ENCODE measurements around the gene PCP2.

The PCP2 gene

DNA sequence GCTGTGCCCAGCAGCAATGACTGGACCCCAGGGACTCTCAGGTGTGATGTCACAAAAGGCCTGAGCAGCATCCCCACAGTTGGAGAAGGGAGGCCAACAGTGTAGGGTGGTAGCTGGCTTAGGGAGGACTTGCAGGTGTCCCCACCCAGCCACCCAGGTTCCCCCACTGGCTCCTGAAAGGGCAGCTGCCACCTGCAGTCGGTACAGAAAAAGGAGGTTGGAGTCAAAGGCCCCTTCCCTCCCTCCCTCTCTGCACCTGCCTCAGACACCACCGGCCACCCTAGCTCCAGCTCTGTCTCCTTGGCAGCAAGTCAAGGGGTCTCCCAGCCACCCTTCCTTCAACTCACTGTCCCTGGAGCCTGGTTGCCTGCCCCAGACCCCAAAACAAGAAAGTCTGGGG, at the start of gene PCP2:
TSS of gene PCP2 (minus strand) at position 22 of the 400 bp plus-strand sequence. CDS start 262 bp downstream, outside the sequence.
- TF ChIP-seq, protein P1, sequence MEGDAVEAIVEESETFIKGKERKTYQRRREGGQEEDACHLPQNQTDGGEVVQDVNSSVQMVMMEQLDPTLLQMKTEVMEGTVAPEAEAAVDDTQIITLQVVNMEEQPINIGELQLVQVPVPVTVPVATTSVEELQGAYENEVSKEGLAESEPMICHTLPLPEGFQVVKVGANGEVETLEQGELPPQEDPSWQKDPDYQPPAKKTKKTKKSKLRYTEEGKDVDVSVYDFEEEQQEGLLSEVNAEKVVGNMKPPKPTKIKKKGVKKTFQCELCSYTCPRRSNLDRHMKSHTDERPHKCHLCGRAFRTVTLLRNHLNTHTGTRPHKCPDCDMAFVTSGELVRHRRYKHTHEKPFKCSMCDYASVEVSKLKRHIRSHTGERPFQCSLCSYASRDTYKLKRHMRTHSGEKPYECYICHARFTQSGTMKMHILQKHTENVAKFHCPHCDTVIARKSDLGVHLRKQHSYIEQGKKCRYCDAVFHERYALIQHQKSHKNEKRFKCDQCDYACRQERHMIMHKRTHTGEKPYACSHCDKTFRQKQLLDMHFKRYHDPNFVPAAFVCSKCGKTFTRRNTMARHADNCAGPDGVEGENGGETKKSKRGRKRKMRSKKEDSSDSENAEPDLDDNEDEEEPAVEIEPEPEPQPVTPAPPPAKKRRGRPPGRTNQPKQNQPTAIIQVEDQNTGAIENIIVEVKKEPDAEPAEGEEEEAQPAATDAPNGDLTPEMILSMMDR (conservative IDR thresholded peaks at IDR 0.05; ENCODE audit: low read depth), result no peak
- ChIA-PET CTCF (interaction anchor here (0.5 kb wide), 1 partner anchor 167 kb away, joined by 3 read pairs; no protein-coding TSS in a partner anchor), POLR2A (ENCODE audit: low non-redundant PET) (no interaction called here)
- DNase-seq (ENCODE audit: low spot score), result no peak
- no peak within 1 kb of the TSS for H3K27ac ChIP-seq

DNA sequence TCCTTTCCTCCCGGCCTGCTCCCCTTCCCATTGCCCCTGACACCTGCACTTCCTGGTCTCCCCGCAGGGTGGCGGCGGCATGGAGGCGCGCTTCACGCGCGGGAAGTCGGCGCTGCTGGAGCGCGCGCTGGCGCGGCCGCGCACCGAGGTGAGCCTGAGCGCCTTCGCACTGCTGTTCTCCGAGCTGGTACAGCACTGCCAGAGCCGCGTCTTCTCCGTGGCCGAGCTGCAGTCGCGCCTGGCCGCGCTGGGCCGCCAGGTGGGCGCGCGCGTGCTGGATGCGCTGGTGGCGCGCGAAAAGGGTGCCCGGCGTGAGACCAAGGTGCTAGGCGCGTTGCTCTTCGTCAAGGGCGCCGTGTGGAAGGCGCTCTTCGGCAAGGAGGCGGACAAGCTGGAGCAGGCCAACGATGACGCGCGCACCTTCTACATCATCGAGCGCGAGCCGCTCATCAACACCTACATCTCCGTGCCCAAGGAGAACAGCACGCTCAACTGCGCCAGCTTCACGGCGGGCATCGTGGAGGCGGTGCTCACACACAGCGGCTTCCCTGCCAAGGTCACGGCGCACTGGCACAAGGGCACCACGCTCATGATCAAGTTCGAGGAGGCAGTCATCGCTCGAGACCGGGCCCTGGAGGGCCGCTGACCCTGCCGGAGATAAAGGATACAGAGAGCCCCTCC, 48.8 kb upstream of the PCP2 start:
- CTCF ChIA-PET, result interaction anchor here (0.6 kb wide), 1 partner anchor 29 kb away, joined by 4 read pairs; no protein-coding TSS in a partner anchor

DNA sequence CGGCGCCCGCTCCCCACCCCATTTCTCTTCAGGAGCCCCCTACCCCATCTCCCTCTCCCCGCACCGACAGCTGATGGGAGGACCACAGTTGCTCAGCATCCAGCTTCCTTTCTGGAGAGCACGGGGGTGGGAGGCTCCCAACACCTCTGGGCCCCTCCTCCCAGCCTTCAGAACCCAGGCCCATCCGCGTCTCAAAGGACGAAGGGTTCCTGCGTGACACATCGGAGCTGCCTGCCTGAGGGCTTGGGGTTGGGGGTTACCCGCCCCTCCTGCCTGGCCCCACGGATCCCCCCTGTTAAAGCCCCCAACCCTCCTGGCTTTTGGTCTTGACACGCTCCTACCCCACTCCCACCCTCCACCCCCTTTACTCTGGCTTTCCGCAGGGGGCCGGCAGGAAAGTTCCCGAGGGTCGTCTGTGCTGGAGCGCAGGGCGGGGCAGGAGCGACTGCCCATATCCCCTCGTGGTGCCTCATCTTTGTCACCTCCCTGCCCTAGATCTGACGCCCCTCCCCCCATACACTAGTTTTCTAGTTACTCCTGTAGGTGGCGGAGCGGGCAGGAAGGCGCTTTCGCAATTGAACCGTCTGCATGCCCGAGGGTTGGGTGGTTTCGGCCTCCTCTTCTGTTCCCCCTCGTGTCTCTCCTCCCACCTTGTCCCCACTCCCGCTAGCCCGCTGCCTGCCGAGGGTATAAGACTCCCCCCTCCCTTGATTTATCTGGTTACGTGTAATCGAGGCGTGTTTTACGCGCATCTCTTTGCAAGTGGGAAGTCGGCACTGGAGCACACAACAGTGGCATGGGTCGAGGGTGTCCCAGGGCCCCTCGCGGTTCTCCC, 48.0 kb upstream of the PCP2 start:
- ChIA-PET POLR2A (ENCODE audit: low non-redundant PET) (no interaction called here), CTCF (interaction anchor here (0.5 to 1.5 kb wide), 21 partner anchors 8 to 351 kb away, joined by 3 to 13 read pairs (median 4); partner anchors contain the start of gene RETN)
- H3K27ac ChIP-seq, result peak overlapping the region; percentile 74
- peak; percentile 75 for DNase-seq (ENCODE audit: low spot score)
- TF ChIP-seq, protein P1 (conservative IDR thresholded peaks at IDR 0.05; ENCODE audit: low read depth), result peak; percentile 55

More for the DNA sequence above, 48.8 kb upstream of the PCP2 start:
- POLR2A ChIA-PET (ENCODE audit: low non-redundant PET), result no interaction called here
- no peak for DNase-seq (ENCODE audit: low spot score)
- peak overlapping the region; percentile 74 for H3K27ac ChIP-seq
- TF ChIP-seq, protein P1 (conservative IDR thresholded peaks at IDR 0.05; ENCODE audit: low read depth), result no peak

DNA sequence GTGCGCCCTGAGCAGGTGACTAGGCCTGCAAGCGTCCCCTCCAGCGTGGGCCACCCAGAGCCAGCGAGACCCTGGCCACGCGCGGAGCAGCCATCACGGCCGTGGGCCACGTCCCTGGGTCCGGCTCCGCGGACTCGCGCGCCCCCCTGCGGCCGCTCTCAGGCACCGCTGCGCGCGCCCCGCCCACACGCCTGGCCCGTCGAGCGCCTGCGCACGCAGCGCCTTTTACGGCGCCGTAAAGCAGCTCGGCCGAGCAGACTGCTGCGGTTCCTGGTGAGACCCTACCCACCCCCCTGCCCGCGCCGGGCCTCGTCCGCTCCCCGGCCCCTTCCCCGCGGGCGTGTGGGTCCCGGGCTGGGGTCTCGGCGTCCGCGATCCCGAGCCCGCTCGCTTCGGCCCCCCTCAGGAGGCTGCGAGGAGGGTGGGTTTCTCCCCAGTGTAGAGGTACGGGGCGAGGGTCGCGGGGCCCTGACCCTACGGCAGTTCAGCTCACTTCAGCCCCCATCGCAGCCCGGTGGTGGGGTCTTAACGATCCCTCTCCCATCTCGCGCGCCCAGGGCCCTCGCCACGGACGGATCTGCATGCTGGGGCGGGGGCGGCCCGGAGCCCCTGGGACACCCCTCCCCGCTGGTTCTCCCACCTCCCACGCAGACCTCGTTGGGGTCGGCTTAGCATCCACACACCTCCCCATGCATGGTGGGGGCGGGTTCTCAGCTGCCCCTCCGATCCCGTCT, 47.3 kb upstream of the PCP2 start, which contains the start of gene TRAPPC5:
TSS of gene TRAPPC5 (plus strand) at position 228 of the 734 bp plus-strand sequence. CDS start 1,421 bp downstream, outside the sequence.
- peak; percentile 80 for DNase-seq (ENCODE audit: low spot score)
- peak within 1 kb of the TSS; percentile 74 for H3K27ac ChIP-seq
- CTCF ChIA-PET, result interaction anchor here (0.5 to 1.5 kb wide), 23 partner anchors 8 to 350 kb away, joined by 3 to 13 read pairs (median 4); partner anchors contain the start of gene RETN
- TF ChIP-seq, protein P1 (conservative IDR thresholded peaks at IDR 0.05; ENCODE audit: low read depth), result peak; percentile 96
- POLR2A ChIA-PET (ENCODE audit: low non-redundant PET), result no interaction called here

DNA sequence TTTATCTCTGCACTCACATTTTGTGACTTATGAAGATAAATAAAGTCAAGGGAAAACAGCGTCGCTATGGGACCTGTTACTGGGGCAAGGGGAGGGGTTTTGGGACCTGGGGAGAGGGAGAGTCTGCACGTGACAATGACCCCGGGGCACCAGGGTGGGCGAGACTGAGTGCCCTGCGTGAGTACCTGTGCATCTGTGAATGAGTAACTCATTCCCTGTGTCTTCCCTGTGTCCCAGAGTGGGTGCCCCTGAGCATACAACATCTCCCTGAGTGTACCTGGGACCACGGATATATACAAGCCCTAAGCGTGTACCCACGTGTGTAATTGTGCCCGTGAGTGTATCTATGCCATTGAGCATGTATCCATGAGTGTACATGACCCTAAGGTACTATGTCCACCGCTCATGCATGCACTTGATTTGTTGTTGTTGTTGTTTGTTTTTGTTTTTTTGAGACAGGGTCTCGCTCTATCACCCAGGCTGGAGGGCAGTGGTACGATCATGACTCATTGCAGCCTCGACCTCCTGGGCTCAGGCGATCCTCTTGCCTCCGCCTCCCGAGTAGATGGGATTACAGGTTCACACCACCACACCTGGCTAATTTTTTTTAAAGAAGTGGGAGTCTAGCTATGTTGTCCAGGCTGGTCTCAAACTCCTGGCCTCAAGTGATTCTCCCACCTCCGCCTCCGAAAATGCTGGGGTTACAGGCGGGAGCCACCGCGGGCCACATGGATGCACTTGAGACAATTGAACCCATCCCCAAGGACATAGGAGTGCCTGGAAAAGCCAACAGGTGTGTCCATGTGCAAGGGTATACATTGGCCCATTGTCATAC, 46.5 kb upstream of the PCP2 start:
- H3K27ac ChIP-seq, result peak overlapping the region; percentile 74; the same call in 1 of the 2 replicates
- TF ChIP-seq, protein P1 (conservative IDR thresholded peaks at IDR 0.05; ENCODE audit: low read depth), result no peak
- no peak for DNase-seq (ENCODE audit: low spot score)
- ChIA-PET POLR2A (ENCODE audit: low non-redundant PET) (no interaction called here), CTCF (interaction anchor here (0.7 to 1.5 kb wide), 9 partner anchors 8 to 171 kb away, joined by 3 to 9 read pairs (median 4); partner anchors contain the start of gene RETN)

Data from RWPE1 (cell line).